Stomach (tissue), 9 donors: ENCODE data around the gene IL6. TPM values are rescaled to one million over a fixed set of nuclear protein-coding genes. Genes with fewer than 3 reads are reported as not detected.

ENCODE experiments used
- DNase-seq, 2 donors: peaks; one replicate each; pipeline versions ENCODE4 v3.0.0 to v3.0.0-alpha.2; 2013 to 2019
- H3K27ac ChIP-seq, 5 donors: fragments of 200-600 bp in 4 of 5; sonication (generic) in 4 of 5; one replicate each; pipeline ENCODE4 v1.5.1; 2013 to 2019; ENCODE audit warnings: mild to moderate bottlenecking in 1 of 5, moderate library complexity in 1 of 5
- H3K27me3 ChIP-seq, 3 donors: fragments of 200-600 bp; sonication (generic); one replicate each; pipeline ENCODE4 v1.5.1; 2017 to 2019; ENCODE audit warnings: mixed run types in 1 of 3
- H3K36me3 ChIP-seq, 4 donors: fragments of 200-600 bp; sonication (generic); 1 replicate in 3 of 4; 2 replicates in 1 of 4; pipeline ENCODE4 v1.5.1; 2016 to 2019
- H3K4me1 ChIP-seq, 4 donors: fragments of 200-600 bp; sonication (generic); one replicate each; pipeline ENCODE4 v1.5.1; 2016 to 2019
- H3K4me3 ChIP-seq, 4 donors: fragments of 200-600 bp; sonication (generic) in 3 of 4; one replicate each; pipeline ENCODE4 v1.5.1; 2016 to 2019; ENCODE audit warnings: mild to moderate bottlenecking in 1 of 4
- H3K9me3 ChIP-seq, 4 donors: fragments of 200-600 bp; sonication (generic); one replicate each; pipeline ENCODE4 v1.5.1; 2016 to 2019
- EP300 ChIP-seq: sonication (generic); formaldehyde crosslinking; IDR thresholded peaks from one replicate; pipeline ENCODE4 v1.6.1; 2017; ENCODE audit warnings: antibody characterized with exemption
- POLR2A ChIP-seq, 4 donors: fragments of 450-650 bp; IDR thresholded peaks; one replicate each; pipeline ENCODE4 v1.6.1; 2016; ENCODE audit warnings: antibody characterized with exemption in 4 of 4, control low read depth in 2 of 4, mild to moderate bottlenecking in 1 of 4, moderate library complexity in 1 of 4
- POLR2AphosphoS5 ChIP-seq, 3 donors: sonication (generic); formaldehyde crosslinking; IDR thresholded peaks; one replicate each; pipeline ENCODE4 v1.6.1; 2016; ENCODE audit warnings: antibody characterized with exemption in 3 of 3
- WGBS, 5 donors: extraction: QIAGEN DNeasy Blood & Tissue Kit in 3 of 5; methylation state at CpG; one replicate each; pipeline versions ENCODE4 v1.1.5 to v1.1.7; 2013 to 2018; 5-methylcytosine and 5-hydroxymethylcytosine counted together
- intact Hi-C: fragments of 100-400 bp; cut with DNase I; formaldehyde crosslinking; loops from one replicate; pipeline ENCODE4 v1.15.1; 2023; ENCODE audit warnings: low total_unique reads
- polyA plus RNA-seq, 3 donors: library from polyadenylated mRNA; stranded (reverse); fragments of 200-250 nt; gene quantifications; one replicate each; pipeline ENCODE4 v1.2.3, GENCODE V29; 2013
- total RNA-seq, 5 donors: library from RNA; depleted of rRNA; stranded (reverse); fragments of >200 nt; gene quantifications; one replicate each; pipeline versions ENCODE4 v1.1.0 to v1.2.3, GENCODE V29; 2014 to 2016
- TF ChIP-seq, protein P1 (sequence below), 7 experiments: fragments of 450-650 bp in 4 of 7; fragments of 200-600 bp in 3 of 7; sonication (generic) in 3 of 7; IDR thresholded peaks; one replicate each; pipeline ENCODE4 v1.5.1; 2016 to 2019; ENCODE audit warnings: antibody characterized with exemption in 7 of 7, control low read depth in 2 of 7, mild to moderate bottlenecking in 1 of 7
- donor health status: healthy with polysubstance abuse.
- donor health status: Bipolar disorder and iron deficiency.
- donor health status: healthy.

Gene IL6
- total and polyA plus RNA-seq, 8 donors, result 0.95 to 9.2 (median 3.1) TPM; not detected in 5

DNA sequence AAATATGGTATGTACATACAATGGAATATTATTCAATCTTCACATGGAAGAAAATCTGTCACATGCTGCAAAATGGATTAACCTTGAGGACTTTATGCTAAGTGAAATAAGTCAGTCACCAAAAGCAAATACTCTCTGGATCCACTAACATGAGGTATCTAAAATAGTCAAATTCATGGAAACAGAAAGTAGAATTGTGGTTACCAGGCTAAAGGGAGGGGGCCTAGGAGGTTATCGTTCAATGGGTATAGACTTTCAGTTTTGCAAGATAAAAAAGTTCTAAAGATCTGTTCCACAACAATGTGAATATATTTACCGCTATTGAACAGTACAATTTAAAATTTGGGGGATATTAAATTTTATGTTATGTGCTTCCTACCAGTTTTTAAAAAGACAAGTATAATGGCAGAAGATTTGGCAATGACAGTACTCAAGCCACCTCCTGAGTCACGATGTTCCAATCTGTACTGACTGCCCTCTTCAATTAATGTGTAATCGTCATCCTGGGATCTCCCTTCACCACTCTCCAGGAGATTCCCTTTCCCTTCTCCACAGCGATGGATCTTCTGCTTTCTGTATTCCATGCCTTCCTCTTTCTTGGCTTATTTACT is 32.3 kb upstream of the IL6 start:
- 77 to 87% (median 83%) methylated on average over 5 of the region's 5 CpGs for WGBS, 5 donors
- no peaks in the 10 kb centered on the region for H3K36me3 ChIP-seq
- no peaks in the 10 kb centered on the region for H3K9me3 ChIP-seq
- no peak for DNase-seq
- H3K4me1 ChIP-seq, result peaks cover 0 to 3% (median 0%) of the 10 kb centered on the region in 4 donors
- no peak for TF ChIP-seq POLR2AphosphoS5 (IDR thresholded peaks at IDR 0.05)
- TF ChIP-seq POLR2A (IDR thresholded peaks at IDR 0.05), result no peak
- TF ChIP-seq, protein P1, sequence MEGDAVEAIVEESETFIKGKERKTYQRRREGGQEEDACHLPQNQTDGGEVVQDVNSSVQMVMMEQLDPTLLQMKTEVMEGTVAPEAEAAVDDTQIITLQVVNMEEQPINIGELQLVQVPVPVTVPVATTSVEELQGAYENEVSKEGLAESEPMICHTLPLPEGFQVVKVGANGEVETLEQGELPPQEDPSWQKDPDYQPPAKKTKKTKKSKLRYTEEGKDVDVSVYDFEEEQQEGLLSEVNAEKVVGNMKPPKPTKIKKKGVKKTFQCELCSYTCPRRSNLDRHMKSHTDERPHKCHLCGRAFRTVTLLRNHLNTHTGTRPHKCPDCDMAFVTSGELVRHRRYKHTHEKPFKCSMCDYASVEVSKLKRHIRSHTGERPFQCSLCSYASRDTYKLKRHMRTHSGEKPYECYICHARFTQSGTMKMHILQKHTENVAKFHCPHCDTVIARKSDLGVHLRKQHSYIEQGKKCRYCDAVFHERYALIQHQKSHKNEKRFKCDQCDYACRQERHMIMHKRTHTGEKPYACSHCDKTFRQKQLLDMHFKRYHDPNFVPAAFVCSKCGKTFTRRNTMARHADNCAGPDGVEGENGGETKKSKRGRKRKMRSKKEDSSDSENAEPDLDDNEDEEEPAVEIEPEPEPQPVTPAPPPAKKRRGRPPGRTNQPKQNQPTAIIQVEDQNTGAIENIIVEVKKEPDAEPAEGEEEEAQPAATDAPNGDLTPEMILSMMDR (IDR thresholded peaks at IDR 0.05), result no peak
- TF ChIP-seq EP300, result no peak
- no peaks in the 10 kb centered on the region for H3K27me3 ChIP-seq
- no peak overlapping the region for H3K4me3 ChIP-seq
- intact Hi-C loops, result no loop called here
- H3K27ac ChIP-seq, result no peak overlapping the region

DNA sequence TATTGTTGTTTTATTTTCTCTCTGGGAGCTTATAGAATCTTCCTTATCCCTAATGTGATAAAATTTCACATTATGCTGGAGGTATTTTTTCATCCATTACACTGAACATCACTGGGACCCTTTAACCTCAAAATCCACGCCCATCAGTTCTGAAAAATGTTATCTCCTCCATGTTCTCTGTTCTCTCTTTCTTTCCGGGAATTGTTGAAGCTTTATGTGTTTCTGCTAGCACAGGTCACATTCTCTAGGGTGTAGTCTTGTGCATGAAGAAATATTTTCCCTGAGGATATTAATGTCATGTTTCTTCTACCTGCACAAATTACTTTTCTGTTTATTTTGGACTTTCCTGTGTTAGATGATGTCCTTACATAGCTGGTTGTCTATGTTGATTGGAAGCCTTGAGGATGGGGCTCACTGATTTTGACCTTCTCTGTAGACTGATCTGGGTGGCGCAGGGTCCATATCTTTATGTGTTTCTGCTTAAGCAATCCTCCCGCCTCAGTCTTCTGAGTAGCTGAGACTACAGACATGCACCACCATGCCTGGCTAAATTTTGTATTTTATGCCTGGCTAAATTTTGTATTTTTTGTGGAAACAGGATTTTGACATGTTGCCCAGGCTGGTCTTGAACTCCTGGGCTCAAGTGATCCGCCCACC is 31.4 kb upstream of the IL6 start:
- Histone ChIP-seq H3K4me1 (peaks cover 0 to 3% (median 0%) of the 10 kb centered on the region in 4 donors), H3K4me3 (no peak overlapping the region), H3K9me3 (no peaks in the 10 kb centered on the region), H3K27ac (no peak overlapping the region), H3K36me3 (no peaks in the 10 kb centered on the region), H3K27me3 (no peaks in the 10 kb centered on the region)
- WGBS, 5 donors, result 80 to 87% (median 85%) methylated on average over 5 of the region's 5 CpGs
- intact Hi-C loops, result no loop called here
- TF ChIP-seq, protein P1 (IDR thresholded peaks at IDR 0.05), result no peak
- no peak for TF ChIP-seq POLR2A (IDR thresholded peaks at IDR 0.05)
- no peak for TF ChIP-seq EP300
- TF ChIP-seq POLR2AphosphoS5 (IDR thresholded peaks at IDR 0.05), result no peak
- no peak for DNase-seq

DNA sequence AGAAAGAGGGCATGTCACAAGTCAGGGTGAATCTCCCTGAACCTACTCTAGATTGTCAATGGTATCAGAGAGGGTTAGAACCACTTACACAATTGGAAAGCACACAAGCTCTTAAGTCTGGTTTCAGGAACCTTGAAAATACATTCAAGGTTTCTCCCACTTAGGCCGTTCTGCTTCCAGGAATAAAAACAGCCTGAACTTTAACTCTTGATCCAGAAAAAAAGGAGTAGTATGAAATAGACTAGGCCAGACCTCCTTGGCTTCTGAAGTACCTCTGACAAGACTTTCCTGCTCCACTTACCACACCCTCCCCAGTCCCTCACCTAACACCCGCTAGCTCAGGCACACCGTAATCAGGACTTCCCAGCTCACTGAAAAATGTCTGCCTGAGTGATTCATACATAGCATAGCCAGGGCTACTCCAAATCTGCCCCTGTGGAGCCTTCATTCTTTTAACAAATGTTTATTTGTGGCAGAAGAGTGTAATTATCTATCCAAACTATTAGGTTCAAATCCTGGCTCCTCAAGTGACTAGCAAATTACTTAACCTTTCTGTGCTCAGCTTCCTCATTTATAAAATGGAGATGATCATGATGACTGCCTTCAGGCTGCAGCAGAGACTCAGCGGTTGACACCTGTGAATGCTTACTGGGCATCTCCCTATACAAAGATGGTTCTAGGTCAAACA is 30.3 kb upstream of the IL6 start:
- Histone ChIP-seq H3K36me3 (no peaks in the 10 kb centered on the region), H3K4me3 (no peak overlapping the region), H3K27me3 (no peaks in the 10 kb centered on the region), H3K4me1 (peaks cover 0 to 3% (median 0%) of the 10 kb centered on the region in 4 donors), H3K9me3 (no peaks in the 10 kb centered on the region), H3K27ac (no peak overlapping the region)
- intact Hi-C loops, result no loop called here
- TF ChIP-seq EP300, result no peak
- TF ChIP-seq, protein P1 (IDR thresholded peaks at IDR 0.05), result no peak
- no peak for DNase-seq
- 50 to 74% (median 60%) methylated on average over 4 of the region's 4 CpGs for WGBS, 5 donors

DNA sequence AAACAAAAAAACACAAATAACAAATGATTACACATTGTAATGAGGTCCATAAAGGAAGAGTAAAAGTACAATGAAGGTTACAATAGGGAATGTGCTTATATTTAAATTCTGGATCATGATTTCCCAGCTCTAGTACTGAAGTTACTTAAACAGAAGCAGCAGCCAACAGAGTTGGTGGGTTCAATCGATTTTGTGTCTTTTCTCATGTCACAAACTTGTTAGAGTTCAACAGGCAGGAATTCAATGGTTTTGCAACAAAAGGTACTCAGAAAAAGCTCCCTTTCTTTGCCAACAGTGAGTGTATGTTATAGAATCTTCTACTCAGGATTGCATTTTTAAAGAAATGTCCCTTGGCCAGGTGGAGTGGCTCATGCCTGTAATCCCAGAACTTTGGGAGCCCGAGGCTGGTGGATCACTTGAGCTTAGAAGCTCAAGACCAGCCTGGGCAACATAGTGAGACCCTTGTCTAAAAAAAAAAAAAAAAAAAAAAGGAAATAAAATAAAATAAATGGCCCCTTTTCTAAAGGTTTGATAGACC is 29.6 kb upstream of the IL6 start:
- Histone ChIP-seq H3K36me3 (no peaks in the 10 kb centered on the region), H3K27me3 (no peaks in the 10 kb centered on the region), H3K4me3 (no peak overlapping the region), H3K9me3 (no peaks in the 10 kb centered on the region), H3K27ac (no peak overlapping the region), H3K4me1 (peaks cover 0 to 3% (median 0%) of the 10 kb centered on the region in 4 donors)
- TF ChIP-seq, protein P1 (IDR thresholded peaks at IDR 0.05), result no peak
- TF ChIP-seq EP300, result no peak
- no peak for TF ChIP-seq POLR2A (IDR thresholded peaks at IDR 0.05)
- TF ChIP-seq POLR2AphosphoS5 (IDR thresholded peaks at IDR 0.05), result no peak
- DNase-seq, result no peak
- WGBS, 5 donors, result 52 to 75% (median 72%) methylated on average over 2 of the region's 2 CpGs
- intact Hi-C loops, result no loop called here
